ENCODE data around the gene RFX4.

RFX4 gene

GRCh38 chr12:106774808-106775524, 192.2 kb downstream of the RFX4 start:
- H3K4me3 ChIP-seq (IDR thresholded peaks at IDR 0.05; ENCODE audit: insufficient read depth, low read depth, low read length): no peak overlapping the region
- no peaks in the 10 kb centered on the region for H3K79me2 ChIP-seq (ENCODE audit: insufficient read depth, low read depth)
- peak overlapping the region; percentile 51 for H3K27ac ChIP-seq
- peaks cover 4% of the 10 kb centered on the region for H3K4me1 ChIP-seq (ENCODE audit: low read depth, poor library complexity, severe bottlenecking)
- H3K4me2 ChIP-seq: peak overlapping the region; percentile 49; the same call in 1 of the 2 replicates
- peak overlapping the region; percentile 61; the same call in 1 of the 2 replicates for H3K9ac ChIP-seq
- H2AFZ ChIP-seq (ENCODE audit: low read depth): peak overlapping the region; percentile 88
- TF ChIP-seq CTCF (conservative IDR thresholded peaks at IDR 0.05; ENCODE audit: low read depth, low read length): no peak
- H4K20me1 ChIP-seq (ENCODE audit: insufficient read depth): no peaks in the 10 kb centered on the region
- H3K36me3 ChIP-seq (ENCODE audit: insufficient read depth): no peaks in the 10 kb centered on the region
- H3K27me3 ChIP-seq (ENCODE audit: insufficient read depth, low read depth): no peaks in the 10 kb centered on the region

GRCh38 chr12:106776897-106777296, 194.1 kb downstream of the RFX4 start:
- H3K79me2 ChIP-seq (ENCODE audit: insufficient read depth, low read depth): no peaks in the 10 kb centered on the region
- no peaks in the 10 kb centered on the region for H3K27me3 ChIP-seq (ENCODE audit: insufficient read depth, low read depth)
- no peak overlapping the region for H3K4me3 ChIP-seq (IDR thresholded peaks at IDR 0.05; ENCODE audit: insufficient read depth, low read depth, low read length)
- H4K20me1 ChIP-seq (ENCODE audit: insufficient read depth): no peaks in the 10 kb centered on the region
- no peak overlapping the region for H3K4me2 ChIP-seq
- no peaks in the 10 kb centered on the region for H3K36me3 ChIP-seq (ENCODE audit: insufficient read depth)
- H3K27ac ChIP-seq: no peak overlapping the region
- H3K9ac ChIP-seq: no peak overlapping the region
- no peak for TF ChIP-seq CTCF (conservative IDR thresholded peaks at IDR 0.05; ENCODE audit: low read depth, low read length)
- H3K4me1 ChIP-seq (ENCODE audit: low read depth, poor library complexity, severe bottlenecking): peaks cover 4% of the 10 kb centered on the region
- H2AFZ ChIP-seq (ENCODE audit: low read depth): no peak overlapping the region

GRCh38 chr12:106780010-106780631, 197.3 kb downstream of the RFX4 start:
- Histone ChIP-seq H3K4me1 (ENCODE audit: low read depth, poor library complexity, severe bottlenecking) (peaks cover 4% of the 10 kb centered on the region), H2AFZ (ENCODE audit: low read depth) (no peak overlapping the region), H3K27ac (no peak overlapping the region), H3K4me2 (no peak overlapping the region), H3K4me3 (IDR thresholded peaks at IDR 0.05; ENCODE audit: insufficient read depth, low read depth, low read length) (no peak overlapping the region), H3K9ac (no peak overlapping the region), H4K20me1 (ENCODE audit: insufficient read depth) (no peaks in the 10 kb centered on the region), H3K79me2 (ENCODE audit: insufficient read depth, low read depth) (no peaks in the 10 kb centered on the region), H3K36me3 (ENCODE audit: insufficient read depth) (no peaks in the 10 kb centered on the region), H3K27me3 (ENCODE audit: insufficient read depth, low read depth) (no peaks in the 10 kb centered on the region)
- no peak for TF ChIP-seq CTCF (conservative IDR thresholded peaks at IDR 0.05; ENCODE audit: low read depth, low read length)

GRCh38 chr12:106782619-106783018, 199.8 kb downstream of the RFX4 start:
- TF ChIP-seq CTCF (conservative IDR thresholded peaks at IDR 0.05; ENCODE audit: low read depth, low read length): no peak
- no peaks in the 10 kb centered on the region for H3K36me3 ChIP-seq (ENCODE audit: insufficient read depth)
- H3K4me1 ChIP-seq (ENCODE audit: low read depth, poor library complexity, severe bottlenecking): no peaks in the 10 kb centered on the region
- no peaks in the 10 kb centered on the region for H3K79me2 ChIP-seq (ENCODE audit: insufficient read depth, low read depth)
- no peaks in the 10 kb centered on the region for H3K27me3 ChIP-seq (ENCODE audit: insufficient read depth, low read depth)
- no peak overlapping the region for H3K9ac ChIP-seq
- no peaks in the 10 kb centered on the region for H4K20me1 ChIP-seq (ENCODE audit: insufficient read depth)
- no peak overlapping the region for H3K27ac ChIP-seq
- H3K4me3 ChIP-seq (IDR thresholded peaks at IDR 0.05; ENCODE audit: insufficient read depth, low read depth, low read length): no peak overlapping the region
- no peak overlapping the region for H3K4me2 ChIP-seq
- H2AFZ ChIP-seq (ENCODE audit: low read depth): no peak overlapping the region

All from KMS-11 (cell line).